ENCODE data around the gene GRM5.
"Not testable (repeated sequence)": the region's sequence is repeated elsewhere in the genome, so short reads cannot be mapped to it uniquely, and the experiment has no call there.

GRM5 gene

DNA sequence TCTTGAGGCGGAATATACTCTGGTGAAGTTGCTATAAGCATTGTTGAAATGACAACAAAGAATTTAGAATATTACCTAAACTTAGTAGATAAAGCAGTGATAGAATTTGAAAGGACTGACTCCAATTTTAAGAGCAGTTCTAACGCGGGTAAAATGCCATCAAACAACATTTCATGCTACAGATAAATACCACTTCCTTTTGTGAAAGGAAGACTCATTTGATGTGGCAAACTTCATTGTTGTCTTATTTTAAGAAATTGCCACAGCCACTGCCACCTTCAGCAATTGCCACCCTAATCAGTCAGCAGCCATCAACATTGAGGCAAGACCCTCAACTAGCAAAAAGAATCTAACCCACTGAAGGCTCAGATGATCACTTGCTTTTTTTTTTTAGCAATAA, 220.8 kb downstream of the GRM5 start:
- not testable (repeated sequence) for H3K27me3 ChIP-seq (ENCODE audit: control insufficient read depth in 1 of 2, insufficient read depth in 2 of 2, low read length in 2 of 2); H3K4me1 ChIP-seq (ENCODE audit: control insufficient read depth in 1 of 2, insufficient read depth in 2 of 2, low read length in 2 of 2); H3K27ac ChIP-seq (ENCODE audit: low read depth, low read length); H3K9me3 ChIP-seq (ENCODE audit: control insufficient read depth in 1 of 2, low read length in 2 of 2); H3K36me3 ChIP-seq (ENCODE audit: control insufficient read depth in 1 of 2, insufficient read depth in 2 of 2, low read length in 2 of 2); H3K4me3 ChIP-seq (ENCODE audit: low read depth in 1 of 2, low read length in 2 of 2); H3K9ac ChIP-seq (ENCODE audit: low read depth in 1 of 2, low read length in 2 of 2)

DNA sequence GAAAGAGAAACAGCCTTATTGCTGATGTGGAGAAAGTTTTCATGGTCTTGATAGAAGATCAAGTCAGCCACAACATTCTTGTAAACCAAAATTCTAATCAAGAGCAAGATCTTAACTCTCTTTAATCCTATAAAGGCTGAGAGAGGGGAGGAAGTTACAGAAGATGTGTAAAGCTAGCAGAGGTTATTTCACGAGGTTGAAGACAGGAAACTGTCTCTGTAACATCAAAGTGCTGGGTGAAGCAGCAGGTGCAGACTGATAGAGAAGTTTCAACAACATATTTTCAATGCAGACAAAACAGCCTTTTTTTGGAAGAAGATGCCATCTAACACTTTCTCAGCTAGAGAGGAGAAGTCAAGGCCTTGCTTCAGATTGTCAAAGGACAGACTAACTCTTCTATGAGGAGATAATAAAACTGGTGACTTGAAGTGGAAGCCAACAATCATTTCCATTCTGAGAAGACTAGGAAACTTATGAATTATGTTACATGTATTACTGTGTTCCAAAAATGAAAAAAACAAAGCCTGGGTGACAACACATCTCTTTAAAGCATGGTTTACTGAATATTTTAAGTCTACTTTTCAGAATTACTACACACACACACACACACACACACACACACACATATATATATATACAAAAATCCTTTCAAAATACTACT, 221.9 kb downstream of the GRM5 start:
- H3K4me1 ChIP-seq (ENCODE audit: control insufficient read depth in 1 of 2, insufficient read depth in 2 of 2, low read length in 2 of 2); H3K27me3 ChIP-seq (ENCODE audit: control insufficient read depth in 1 of 2, insufficient read depth in 2 of 2, low read length in 2 of 2); H3K4me3 ChIP-seq (ENCODE audit: low read depth in 1 of 2, low read length in 2 of 2); H3K9ac ChIP-seq (ENCODE audit: low read depth in 1 of 2, low read length in 2 of 2); H3K27ac ChIP-seq (ENCODE audit: low read depth, low read length); H3K36me3 ChIP-seq (ENCODE audit: control insufficient read depth in 1 of 2, insufficient read depth in 2 of 2, low read length in 2 of 2); H3K9me3 ChIP-seq (ENCODE audit: control insufficient read depth in 1 of 2, low read length in 2 of 2): not testable (repeated sequence)

DNA sequence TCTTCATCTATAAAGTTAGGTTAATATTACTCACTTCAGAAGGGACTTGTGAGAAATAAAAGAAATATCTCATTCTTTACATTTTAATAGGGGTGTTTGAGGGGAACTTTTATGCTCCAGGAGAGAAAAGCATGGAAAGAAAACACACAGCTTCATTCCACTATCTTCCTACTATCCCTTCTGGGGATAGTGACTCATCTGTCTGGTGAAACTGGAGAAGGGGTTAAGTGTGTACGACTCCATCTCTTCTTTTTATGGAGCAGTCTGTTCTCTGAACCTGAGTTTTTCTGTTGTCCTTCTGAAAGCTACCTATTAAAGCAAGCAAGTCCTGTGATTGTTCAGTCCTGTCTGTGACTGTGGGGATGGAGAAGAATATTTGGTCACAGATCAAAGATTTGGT, 227.6 kb downstream of the GRM5 start:
- H3K36me3 ChIP-seq (ENCODE audit: control insufficient read depth in 1 of 2, insufficient read depth in 2 of 2, low read length in 2 of 2); H3K4me1 ChIP-seq (ENCODE audit: control insufficient read depth in 1 of 2, insufficient read depth in 2 of 2, low read length in 2 of 2); H3K27ac ChIP-seq (ENCODE audit: low read depth, low read length): not testable (repeated sequence)

DNA sequence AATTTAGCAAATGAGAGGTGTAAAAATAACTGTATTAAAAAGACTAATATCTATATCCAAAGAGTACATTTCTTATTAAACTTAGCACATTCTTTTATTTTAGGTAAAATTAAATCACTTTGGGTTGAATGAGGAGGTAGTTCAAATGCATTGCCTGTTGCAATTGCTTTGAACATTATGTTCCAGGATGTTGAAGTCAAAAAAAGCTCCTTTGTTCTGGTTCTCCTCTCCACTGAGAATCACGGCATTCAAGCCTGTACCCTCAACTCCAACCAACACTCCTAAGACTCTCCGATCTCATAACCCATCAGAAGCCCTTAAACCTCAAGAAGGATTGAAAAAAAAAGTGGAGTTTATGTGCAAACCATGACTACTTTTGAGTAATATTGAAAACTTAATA, 230.1 kb downstream of the GRM5 start:
- H3K4me3 ChIP-seq (ENCODE audit: low read depth in 1 of 2, low read length in 2 of 2); H3K27ac ChIP-seq (ENCODE audit: low read depth, low read length); H3K36me3 ChIP-seq (ENCODE audit: control insufficient read depth in 1 of 2, insufficient read depth in 2 of 2, low read length in 2 of 2); H3K4me1 ChIP-seq (ENCODE audit: control insufficient read depth in 1 of 2, insufficient read depth in 2 of 2, low read length in 2 of 2); H3K9ac ChIP-seq (ENCODE audit: low read depth in 1 of 2, low read length in 2 of 2); H3K9me3 ChIP-seq (ENCODE audit: control insufficient read depth in 1 of 2, low read length in 2 of 2); H3K27me3 ChIP-seq (ENCODE audit: control insufficient read depth in 1 of 2, insufficient read depth in 2 of 2, low read length in 2 of 2): not testable (repeated sequence)

More for the DNA sequence above, 227.6 kb downstream of the GRM5 start:
- not testable (repeated sequence) for H3K9me3 ChIP-seq (ENCODE audit: control insufficient read depth in 1 of 2, low read length in 2 of 2); H3K4me3 ChIP-seq (ENCODE audit: low read depth in 1 of 2, low read length in 2 of 2); H3K27me3 ChIP-seq (ENCODE audit: control insufficient read depth in 1 of 2, insufficient read depth in 2 of 2, low read length in 2 of 2); H3K9ac ChIP-seq (ENCODE audit: low read depth in 1 of 2, low read length in 2 of 2)

DNA sequence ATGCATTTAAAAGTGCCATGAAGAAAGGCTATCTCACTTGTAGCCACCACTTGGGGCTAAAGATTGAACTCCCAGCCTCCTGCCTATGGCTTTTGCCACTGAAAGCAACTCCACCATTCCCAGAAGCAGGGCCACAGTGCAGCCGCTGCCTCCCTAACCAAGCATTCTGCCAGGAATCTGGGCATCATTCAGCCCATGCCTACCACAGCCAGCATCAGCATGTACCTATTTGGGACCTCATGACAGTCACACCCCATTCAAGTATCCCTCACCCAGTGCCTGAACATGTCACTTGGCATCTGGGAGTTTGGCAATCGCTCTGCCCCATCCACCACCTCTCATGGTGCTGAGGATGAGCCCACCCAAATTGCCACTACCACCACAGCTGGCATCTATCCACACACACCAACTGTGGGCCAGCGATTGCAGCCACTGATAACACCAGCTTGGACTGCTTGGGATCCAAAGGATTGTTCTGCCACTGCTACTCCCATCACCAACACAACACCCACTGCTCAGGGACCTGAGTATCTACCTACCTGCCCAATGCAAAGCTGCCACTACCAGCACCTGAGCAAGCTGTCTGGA, 234.4 kb downstream of the GRM5 start:
- H3K4me3 ChIP-seq (ENCODE audit: low read depth in 1 of 2, low read length in 2 of 2): no peak overlapping the region
- H3K36me3 ChIP-seq (ENCODE audit: control insufficient read depth in 1 of 2, insufficient read depth in 2 of 2, low read length in 2 of 2): no peaks in the 10 kb centered on the region
- no peak overlapping the region for H3K9ac ChIP-seq (ENCODE audit: low read depth in 1 of 2, low read length in 2 of 2)
- H3K27ac ChIP-seq (ENCODE audit: low read depth, low read length): no peak overlapping the region
- H3K4me1 ChIP-seq (ENCODE audit: control insufficient read depth in 1 of 2, insufficient read depth in 2 of 2, low read length in 2 of 2): no peaks in the 10 kb centered on the region
- no peaks in the 10 kb centered on the region for H3K9me3 ChIP-seq (ENCODE audit: control insufficient read depth in 1 of 2, low read length in 2 of 2)
- H3K27me3 ChIP-seq (ENCODE audit: control insufficient read depth in 1 of 2, insufficient read depth in 2 of 2, low read length in 2 of 2): no peaks in the 10 kb centered on the region

DNA sequence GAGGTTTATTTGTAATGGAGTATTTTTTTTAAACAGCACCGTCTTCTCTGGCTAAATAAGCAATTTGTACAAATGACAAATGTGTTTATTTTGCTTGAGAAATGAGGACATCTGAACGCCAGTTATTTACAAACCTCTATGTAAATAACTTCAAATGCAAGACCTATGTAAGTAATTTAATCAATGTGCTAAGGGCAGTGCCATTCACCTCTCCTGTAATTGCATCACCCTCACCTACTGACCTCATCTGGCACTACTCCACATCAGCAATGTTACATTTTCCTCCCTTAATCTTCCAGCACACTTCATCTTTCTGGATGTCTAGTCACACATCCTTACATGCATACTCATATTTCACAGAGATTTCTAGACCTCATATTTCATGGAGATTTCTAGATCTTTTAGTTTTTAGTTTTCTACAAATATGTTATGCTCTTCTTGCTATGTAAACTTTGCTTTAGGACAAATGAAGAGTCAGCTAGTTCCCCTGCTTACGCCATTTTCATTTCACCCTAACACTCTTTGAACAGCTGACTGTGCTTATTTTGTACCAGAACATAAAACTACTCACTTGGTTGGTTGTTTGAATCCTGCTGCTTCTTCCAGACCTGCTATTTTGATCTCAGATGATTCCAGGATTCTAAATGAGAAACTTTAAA, 238.6 kb downstream of the GRM5 start:
- Histone ChIP-seq H3K4me3 (ENCODE audit: low read depth in 1 of 2, low read length in 2 of 2) (no peak overlapping the region), H3K27ac (ENCODE audit: low read depth, low read length) (no peak overlapping the region), H3K36me3 (ENCODE audit: control insufficient read depth in 1 of 2, insufficient read depth in 2 of 2, low read length in 2 of 2) (no peaks in the 10 kb centered on the region), H3K9me3 (ENCODE audit: control insufficient read depth in 1 of 2, low read length in 2 of 2) (peaks cover 0 to 5% of the 10 kb centered on the region in 2 donors), H3K4me1 (ENCODE audit: control insufficient read depth in 1 of 2, insufficient read depth in 2 of 2, low read length in 2 of 2) (no peaks in the 10 kb centered on the region), H3K27me3 (ENCODE audit: control insufficient read depth in 1 of 2, insufficient read depth in 2 of 2, low read length in 2 of 2) (no peaks in the 10 kb centered on the region), H3K9ac (ENCODE audit: low read depth in 1 of 2, low read length in 2 of 2) (no peak overlapping the region)

DNA sequence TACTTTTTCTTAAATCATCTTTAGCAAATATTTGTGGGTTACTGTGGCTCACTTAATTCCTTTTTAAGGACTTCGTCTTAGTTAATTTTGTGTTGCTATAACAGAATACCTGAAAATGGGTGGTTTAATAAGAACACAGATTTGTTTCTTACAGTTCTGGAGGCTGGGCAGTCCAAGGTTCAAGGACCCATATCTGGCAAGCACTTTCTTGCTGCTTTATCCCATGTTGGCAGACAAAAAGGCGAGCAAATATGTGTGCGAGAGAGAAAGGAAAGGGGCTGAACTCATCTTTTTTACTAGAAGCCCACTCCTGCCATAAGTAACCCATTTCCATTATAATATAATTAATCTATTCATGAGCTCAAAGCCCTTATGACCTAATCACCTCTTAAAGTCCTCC, 246.2 kb downstream of the GRM5 start:
- Histone ChIP-seq H3K4me1 (ENCODE audit: control insufficient read depth in 1 of 2, insufficient read depth in 2 of 2, low read length in 2 of 2) (no peaks in the 10 kb centered on the region), H3K27ac (ENCODE audit: low read depth, low read length) (no peak overlapping the region), H3K27me3 (ENCODE audit: control insufficient read depth in 1 of 2, insufficient read depth in 2 of 2, low read length in 2 of 2) (no peaks in the 10 kb centered on the region), H3K36me3 (ENCODE audit: control insufficient read depth in 1 of 2, insufficient read depth in 2 of 2, low read length in 2 of 2) (no peaks in the 10 kb centered on the region), H3K9ac (ENCODE audit: low read depth in 1 of 2, low read length in 2 of 2) (no peak overlapping the region), H3K9me3 (ENCODE audit: control insufficient read depth in 1 of 2, low read length in 2 of 2) (peaks cover 0 to 10% of the 10 kb centered on the region in 2 donors), H3K4me3 (ENCODE audit: low read depth in 1 of 2, low read length in 2 of 2) (no peak overlapping the region)

DNA sequence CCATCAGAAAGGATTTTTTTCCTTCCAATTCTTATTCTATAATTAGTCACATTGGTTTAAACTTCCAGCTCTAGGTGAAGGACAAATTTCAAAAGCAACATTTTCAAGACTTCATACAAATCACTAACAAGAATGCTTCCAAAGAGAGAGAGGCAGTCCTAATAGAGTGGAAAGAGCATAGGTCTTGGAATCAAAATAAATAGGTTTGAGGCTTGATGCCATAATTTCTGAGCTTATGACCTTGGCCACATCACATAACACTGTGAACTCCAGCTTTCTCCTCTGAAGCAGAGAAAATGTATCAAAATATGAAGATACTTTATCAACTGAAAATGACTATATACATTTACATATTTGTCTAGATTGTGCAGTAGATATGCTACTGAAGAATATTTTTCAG, 246.8 kb downstream of the GRM5 start:
- H3K4me1 ChIP-seq (ENCODE audit: control insufficient read depth in 1 of 2, insufficient read depth in 2 of 2, low read length in 2 of 2): no peaks in the 10 kb centered on the region
- H3K9ac ChIP-seq (ENCODE audit: low read depth in 1 of 2, low read length in 2 of 2): no peak overlapping the region
- no peaks in the 10 kb centered on the region for H3K36me3 ChIP-seq (ENCODE audit: control insufficient read depth in 1 of 2, insufficient read depth in 2 of 2, low read length in 2 of 2)
- peaks cover 0 to 5% of the 10 kb centered on the region in 2 donors for H3K9me3 ChIP-seq (ENCODE audit: control insufficient read depth in 1 of 2, low read length in 2 of 2)
- H3K27me3 ChIP-seq (ENCODE audit: control insufficient read depth in 1 of 2, insufficient read depth in 2 of 2, low read length in 2 of 2): no peaks in the 10 kb centered on the region
- H3K27ac ChIP-seq (ENCODE audit: low read depth, low read length): no peak overlapping the region
- no peak overlapping the region for H3K4me3 ChIP-seq (ENCODE audit: low read depth in 1 of 2, low read length in 2 of 2)

DNA sequence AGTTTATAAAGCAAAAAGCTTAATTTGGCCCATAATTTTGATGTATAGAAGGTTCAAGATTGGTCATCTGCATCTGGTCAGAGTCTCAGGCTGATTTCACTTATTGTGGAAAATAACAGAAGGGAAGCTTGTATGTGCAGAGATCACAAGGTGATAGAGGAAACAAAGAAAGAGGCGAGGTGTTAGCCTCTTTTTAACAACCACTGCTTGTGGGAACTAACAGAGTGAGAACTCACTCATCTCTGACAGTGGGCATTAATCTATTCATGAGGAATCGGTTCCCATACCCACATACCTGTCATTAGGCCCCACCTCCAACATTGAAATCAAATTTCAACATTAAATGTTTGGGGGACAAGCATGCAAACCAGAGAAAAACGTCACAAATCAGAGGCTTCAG, 250.3 kb downstream of the GRM5 start:
- Histone ChIP-seq H3K4me1 (ENCODE audit: control insufficient read depth in 1 of 2, insufficient read depth in 2 of 2, low read length in 2 of 2) (no peaks in the 10 kb centered on the region), H3K4me3 (ENCODE audit: low read depth in 1 of 2, low read length in 2 of 2) (no peak overlapping the region), H3K9me3 (ENCODE audit: control insufficient read depth in 1 of 2, low read length in 2 of 2) (peaks cover 0 to 5% of the 10 kb centered on the region in 2 donors), H3K27ac (ENCODE audit: low read depth, low read length) (no peak overlapping the region), H3K9ac (ENCODE audit: low read depth in 1 of 2, low read length in 2 of 2) (no peak overlapping the region), H3K27me3 (ENCODE audit: control insufficient read depth in 1 of 2, insufficient read depth in 2 of 2, low read length in 2 of 2) (no peaks in the 10 kb centered on the region), H3K36me3 (ENCODE audit: control insufficient read depth in 1 of 2, insufficient read depth in 2 of 2, low read length in 2 of 2) (no peaks in the 10 kb centered on the region)

DNA sequence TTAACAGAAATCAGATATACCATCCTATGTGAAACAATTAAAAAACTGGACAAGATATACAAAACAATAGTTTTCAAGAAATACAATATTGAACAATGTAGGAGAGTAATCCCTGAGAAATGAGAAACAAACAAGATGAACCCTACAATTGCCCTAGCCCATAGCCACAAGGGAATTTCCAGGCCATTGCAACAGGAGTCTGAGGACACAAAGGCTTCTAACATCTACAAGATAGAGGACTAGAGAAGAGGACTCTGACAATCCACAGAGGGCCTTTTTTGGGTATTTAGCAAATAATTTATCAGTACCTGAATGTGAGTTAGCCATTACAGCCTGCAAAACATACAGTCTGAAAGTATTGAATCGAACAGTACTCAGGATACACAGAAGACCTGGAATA, 251.7 kb downstream of the GRM5 start:
- Histone ChIP-seq H3K27me3 (ENCODE audit: control insufficient read depth in 1 of 2, insufficient read depth in 2 of 2, low read length in 2 of 2) (no peaks in the 10 kb centered on the region), H3K9me3 (ENCODE audit: control insufficient read depth in 1 of 2, low read length in 2 of 2) (peaks cover 0 to 5% of the 10 kb centered on the region in 2 donors), H3K36me3 (ENCODE audit: control insufficient read depth in 1 of 2, insufficient read depth in 2 of 2, low read length in 2 of 2) (no peaks in the 10 kb centered on the region), H3K4me1 (ENCODE audit: control insufficient read depth in 1 of 2, insufficient read depth in 2 of 2, low read length in 2 of 2) (no peaks in the 10 kb centered on the region), H3K4me3 (ENCODE audit: low read depth in 1 of 2, low read length in 2 of 2) (no peak overlapping the region), H3K9ac (ENCODE audit: low read depth in 1 of 2, low read length in 2 of 2) (no peak overlapping the region), H3K27ac (ENCODE audit: low read depth, low read length) (no peak overlapping the region)

All from duodenal mucosa (tissue), 2 donors.